HG03439 (cell line): ENCODE measurements around the gene RUVBL2.
"Not testable (repeated sequence)": the region's sequence is repeated elsewhere in the genome, so short reads cannot be mapped to it uniquely, and the experiment has no call there.

ENCODE experiments used
- ATAC-seq: cut with Tn5 transposase; IDR thresholded peaks from one replicate; pipeline ENCODE4 v1.9.1; 2021; ENCODE audit warnings: mild to moderate bottlenecking, moderate library complexity; ENCODE audit not compliant: unreplicated experiment

RUVBL2 gene

DNA sequence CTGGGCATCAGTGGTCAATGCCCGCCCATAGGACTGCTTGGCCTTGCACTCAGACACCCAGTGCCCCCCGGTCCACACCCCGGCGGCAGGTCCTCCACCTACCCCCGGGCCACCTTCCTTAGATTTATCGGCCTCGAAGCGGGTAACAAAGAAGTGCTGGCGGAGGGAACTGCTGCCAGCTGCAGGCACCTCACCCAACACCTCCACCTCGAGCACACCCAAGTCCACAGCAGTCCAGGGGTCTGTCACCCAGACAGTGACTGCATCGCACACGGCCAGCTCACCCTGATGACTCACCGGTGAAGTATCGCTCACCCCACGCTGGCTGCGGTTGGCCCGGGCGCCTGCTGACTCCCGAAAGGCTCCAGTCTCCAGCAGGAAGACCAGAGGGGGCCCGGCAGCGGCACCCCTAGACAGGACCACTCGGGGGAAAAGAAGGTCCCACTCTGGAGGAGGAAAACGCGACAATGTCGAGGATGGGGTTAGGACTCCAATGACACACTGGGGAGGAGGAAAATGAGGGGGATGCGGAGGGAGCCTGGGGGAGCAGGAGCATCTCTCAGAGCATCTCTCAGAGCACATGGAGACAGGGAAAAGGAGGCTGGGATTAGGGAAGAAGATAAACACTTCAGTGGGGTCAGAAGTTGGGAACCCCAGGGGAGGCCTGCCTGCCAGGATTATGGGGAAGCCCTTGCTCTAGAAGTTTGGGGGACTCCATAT, 45.0 kb downstream of the RUVBL2 start:
- ATAC-seq: not testable (repeated sequence)

DNA sequence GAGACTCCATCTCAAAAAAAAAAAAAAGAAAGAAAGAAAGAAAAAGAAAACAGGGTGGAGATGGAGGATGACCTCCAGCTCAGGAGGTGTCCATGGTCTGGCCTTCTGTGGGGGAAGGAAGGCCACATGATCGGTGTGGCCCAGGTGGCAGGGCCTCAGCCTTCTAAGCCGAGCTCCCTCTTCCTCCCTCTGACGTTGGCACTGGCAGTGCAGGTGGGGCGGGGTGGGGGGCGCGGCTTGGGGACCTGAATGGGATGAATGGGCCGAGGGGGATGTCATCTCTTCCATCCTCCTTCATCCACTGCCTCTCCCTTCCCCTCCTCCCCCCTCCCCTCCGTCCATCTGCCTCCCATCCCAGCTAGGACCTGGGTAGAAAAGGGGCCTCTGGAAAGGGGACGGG, 46.0 kb downstream of the RUVBL2 start:
- ATAC-seq: not testable (repeated sequence)

DNA sequence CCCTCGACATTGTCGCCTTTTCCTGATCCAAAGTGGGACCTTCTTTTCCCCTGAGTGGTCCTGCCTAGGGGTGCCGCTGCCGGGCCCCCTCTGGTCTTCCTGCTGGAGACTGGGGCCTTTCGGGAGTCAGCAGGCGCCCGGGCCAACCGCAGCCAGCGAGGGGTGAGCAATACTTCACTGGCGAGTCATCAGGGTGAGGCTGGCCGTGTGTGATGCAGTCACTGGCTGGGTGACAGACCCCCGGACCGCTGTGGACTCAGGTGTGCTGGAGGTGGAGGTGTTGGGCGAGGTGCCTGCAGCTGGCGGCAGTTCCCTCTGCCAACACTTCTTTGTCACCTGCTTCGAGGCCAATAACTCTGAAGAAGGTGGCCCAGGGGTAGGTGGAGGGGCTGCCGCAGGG, 48.5 kb downstream of the RUVBL2 start:
- ATAC-seq: no peak

DNA sequence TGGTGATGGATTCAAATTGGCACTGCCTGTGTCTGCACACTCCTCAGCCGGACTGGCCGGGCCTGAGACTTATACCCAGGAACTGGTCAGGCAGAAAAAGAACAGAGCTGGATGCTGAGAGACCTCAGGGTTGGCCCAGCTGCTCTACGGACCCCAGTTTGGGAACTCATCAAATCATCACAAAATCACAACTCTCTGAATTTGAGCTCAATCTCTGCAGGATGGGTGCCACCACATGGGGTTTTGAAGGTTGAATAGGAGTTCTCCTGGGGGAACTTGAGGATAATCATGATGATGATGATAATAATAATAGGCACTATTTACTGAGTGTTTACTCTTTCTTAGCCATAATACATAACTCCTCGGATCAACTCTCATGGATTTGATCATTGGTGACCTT, 49.0 kb downstream of the RUVBL2 start:
- not testable (repeated sequence) for ATAC-seq

DNA sequence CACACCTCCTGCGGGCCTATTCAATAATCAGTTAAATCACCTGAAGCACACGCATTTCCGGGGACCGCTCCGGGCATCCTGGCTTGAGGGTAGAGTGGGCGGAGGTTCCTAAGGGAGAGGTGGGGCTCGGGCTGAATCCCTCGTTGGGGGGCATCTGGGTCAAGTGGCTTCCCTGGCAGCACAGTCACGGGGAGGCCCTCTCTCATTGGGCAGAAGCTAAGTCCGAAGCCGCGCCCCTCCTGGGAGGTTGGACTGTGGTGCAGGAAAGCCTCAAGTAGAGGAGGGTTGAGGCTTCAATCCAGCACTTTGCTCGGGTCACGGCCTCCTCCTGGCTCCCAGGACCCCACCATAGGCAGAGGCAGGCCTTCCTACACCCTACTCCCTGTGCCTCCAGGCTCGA, 49.9 kb downstream of the RUVBL2 start, which contains the start of gene CGB5:
CGB5 (plus strand) TSS at position 301 of the 400 bp plus-strand sequence. CDS start 362 bp downstream, outside the sequence.
- ATAC-seq: not testable (repeated sequence)

DNA sequence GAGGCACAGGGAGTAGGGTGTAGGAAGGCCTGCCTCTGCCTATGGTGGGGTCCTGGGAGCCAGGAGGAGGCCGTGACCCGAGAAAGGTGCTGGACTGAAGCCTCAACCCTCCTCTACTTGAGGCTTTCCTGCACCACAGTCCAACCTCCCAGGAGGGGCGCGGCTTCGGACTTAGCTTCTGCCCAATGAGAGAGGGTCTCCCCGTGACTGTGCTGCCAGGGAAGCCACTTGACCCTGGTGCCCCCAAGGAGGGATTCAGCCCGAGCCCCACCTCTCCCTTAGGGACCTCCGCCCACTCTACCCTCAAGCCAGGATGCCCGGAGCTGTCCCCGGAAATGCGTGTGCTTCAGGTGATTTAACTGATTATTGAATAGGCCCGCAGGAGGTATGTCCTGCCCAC, 55.3 kb downstream of the RUVBL2 start, which contains the start of gene CGB8:
CGB8 (minus strand) TSS at position 101 of the 400 bp plus-strand sequence. CDS start 372 bp downstream, outside the sequence.
- not testable (repeated sequence) for ATAC-seq

DNA sequence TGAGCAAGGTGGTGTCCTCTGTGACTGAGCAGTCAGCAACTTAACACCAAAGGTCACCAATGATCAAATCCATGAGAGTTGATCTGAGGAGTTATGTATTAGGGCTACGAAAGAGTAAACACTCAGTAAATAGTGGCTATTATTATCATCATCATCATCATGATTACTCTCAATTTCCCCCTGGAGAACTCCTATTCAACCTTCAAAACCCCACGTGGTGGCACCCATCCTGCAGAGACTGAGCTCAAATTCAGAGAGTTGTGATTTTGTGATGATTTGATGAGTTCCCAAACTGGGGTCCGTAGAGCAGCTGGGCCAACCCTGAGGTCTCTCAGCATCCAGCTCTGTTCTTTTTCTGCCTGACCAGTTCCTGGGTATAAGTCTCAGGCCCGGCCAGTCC, 56.1 kb downstream of the RUVBL2 start:
- not testable (repeated sequence) for ATAC-seq

DNA sequence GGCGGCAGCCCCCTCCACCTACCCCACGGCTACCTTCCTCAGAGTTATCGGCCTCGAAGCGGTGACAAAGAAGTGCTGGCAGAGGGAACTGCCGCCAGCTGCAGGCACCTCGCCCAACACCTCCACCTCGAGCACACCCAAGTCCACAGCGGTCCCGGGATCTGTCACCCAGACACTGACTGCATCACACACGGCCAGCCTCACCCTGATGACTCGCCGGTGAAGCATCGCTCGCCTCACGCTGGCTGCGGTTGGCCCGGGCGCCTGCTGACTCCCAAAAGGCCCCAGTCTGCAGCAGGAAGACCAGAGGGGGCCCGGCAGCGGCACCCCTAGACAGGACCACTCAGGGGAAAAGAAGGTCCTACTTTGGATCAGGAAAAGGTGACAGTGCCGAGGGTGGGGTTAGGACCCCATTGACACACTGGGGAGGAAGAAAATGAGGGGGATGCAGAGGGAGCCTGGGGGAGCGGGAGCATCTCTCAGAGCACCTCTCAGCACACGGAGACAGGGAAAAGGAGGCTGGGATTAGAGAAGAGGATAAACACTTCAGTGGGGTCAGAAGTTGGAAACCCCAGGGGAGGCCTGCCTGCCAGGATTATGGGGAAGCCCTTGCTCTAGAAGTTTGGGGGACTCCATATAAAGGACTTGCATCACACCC, 56.8 kb downstream of the RUVBL2 start:
- not testable (repeated sequence) for ATAC-seq

DNA sequence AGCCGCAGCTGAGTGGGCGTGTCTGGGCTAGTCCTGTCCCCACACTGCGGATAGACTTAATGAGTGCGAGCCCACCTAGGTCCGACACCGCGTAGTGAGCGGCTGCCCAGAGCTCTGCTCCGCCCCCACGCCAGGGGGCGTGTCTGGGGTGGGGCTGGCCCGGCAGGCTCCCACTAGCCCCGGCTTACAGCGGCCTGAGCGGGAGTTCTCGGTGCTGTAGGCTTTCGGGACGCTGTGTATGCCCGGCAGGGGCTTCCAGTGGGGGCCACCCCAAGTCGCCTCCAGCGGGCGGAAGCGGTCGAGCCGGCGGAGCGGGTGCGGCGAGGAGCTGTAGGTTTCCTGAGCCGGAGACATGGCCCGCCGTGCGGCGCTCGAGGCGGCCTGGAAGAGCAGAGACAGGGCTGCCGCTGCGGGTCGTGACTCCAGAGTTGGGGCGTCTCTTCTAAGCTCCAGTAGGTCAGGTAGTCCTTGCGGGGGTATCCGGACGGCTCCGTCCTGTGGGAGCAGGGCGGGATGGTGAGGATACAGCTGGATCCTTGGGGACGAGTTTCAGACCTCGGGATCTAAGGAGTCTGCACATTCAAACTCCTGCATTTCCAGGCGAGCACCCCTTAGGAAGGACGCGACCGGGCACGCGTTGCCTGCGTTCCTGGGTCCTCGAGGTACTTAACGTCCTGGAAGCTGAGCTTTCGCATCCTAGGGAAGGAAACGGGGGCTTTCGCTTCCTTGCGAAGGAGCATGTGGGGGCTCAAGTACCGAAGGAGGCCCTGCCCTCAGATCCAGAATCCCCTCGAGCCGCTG, 62.6 kb downstream of the RUVBL2 start:
- ATAC-seq: no peak

DNA sequence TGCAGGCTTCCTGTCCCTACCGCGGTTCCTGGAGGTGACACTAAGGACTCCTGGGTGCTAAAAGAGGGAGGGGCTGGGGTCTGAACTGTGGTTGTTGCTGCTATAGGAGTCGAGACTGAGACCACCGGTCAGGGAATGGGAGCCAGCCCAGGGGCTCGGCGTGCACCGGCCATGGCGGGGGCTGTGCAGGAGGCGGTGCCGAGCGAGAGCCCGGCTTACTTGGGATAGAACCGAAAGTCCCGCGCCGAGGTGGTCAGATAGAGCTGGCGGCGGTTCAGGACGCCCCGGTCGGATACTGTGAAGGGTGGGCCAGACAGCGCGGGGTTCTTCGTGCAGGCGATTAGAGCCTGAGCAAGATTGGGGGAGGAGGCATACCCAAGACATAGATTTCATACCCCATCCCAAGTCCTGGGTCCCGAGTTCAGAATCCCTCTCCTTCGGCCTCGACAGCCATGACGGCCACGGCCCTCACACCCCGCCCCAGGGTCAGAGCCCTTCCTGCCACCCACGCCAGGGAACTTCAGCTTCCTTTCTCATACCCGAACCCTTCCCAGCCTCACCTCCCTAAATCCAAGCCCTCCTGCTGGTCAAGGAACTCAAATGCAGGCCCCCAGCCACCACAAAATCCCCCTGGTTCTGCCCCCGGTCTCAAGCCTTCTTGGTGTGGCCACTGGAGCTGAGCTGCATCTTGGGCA, 63.4 kb downstream of the RUVBL2 start:
- ATAC-seq: not testable (repeated sequence)

DNA sequence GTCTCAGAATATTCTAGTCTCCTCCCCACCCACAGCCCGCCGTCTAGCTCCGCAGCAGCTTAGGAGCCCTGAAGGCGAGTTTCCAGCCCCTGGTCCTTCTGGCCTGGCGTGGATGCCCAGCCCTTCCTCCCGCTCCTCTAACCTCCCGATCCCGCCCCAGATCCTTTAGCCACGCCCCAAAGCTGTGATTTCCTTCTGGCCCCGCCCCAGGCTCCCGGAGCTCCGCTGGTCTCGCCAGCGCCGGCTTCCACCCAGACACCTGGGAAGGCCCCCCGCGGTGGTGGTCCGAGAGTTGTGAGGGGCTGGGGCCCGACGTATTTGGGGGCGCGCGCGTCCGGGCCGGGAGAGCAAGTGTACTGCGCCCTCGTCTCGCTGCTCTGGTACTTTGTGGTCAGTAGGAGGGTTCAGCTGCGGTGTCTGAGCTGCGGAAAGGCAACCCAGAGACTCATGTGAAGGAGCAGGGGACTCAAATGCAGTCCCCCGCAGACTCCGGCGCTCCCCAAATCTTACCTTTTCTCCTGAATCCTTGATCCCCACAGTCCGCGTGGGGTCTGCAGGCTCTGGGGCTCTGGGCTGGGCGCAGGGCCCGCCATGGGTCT, 64.0 kb downstream of the RUVBL2 start, which contains the start of gene CGB7:
CGB7 (minus strand) TSS at position 114 of the 599 bp plus-strand sequence. CDS start 2,374 bp downstream, outside the sequence.
- no peak for ATAC-seq

DNA sequence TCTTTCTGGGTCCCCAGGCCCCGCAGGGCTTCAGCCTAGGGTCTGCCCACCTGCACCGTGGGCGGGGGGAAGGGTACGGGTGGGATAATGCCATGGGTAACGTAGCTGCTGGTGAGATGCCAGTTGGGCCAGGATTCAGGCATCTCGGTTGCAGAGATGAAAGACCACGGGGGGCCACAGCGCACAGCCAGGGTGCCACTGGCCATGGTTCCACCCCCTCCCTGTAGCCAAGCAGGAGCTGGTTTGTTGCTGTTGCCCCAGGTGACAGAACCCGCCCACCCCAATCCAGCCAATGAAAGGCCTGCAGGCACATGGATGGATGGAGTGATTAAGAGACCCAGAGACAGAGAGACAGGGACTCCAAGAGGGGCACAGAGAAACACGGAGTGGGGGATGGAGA, 64.9 kb downstream of the RUVBL2 start:
- ATAC-seq: no peak

DNA sequence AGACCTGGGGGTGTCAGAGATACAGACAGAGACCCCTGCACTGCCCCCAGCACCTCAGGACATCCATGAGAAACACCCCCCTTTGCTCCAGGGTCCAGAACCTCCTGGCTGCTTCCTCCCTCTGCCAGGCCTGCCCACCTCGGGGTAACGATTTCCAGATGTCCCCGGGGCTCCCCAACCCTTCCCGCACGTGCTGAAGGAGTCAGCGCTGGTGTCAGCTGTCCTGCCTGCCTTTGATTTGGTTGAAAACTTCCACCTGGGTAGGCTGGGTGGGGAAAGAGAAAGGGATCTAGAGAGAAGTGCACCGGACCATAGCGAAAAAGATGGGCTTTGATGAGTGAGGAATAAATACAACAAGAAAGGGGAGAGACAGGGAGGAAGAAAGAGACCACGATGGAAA, 65.4 kb downstream of the RUVBL2 start:
- no peak for ATAC-seq

DNA sequence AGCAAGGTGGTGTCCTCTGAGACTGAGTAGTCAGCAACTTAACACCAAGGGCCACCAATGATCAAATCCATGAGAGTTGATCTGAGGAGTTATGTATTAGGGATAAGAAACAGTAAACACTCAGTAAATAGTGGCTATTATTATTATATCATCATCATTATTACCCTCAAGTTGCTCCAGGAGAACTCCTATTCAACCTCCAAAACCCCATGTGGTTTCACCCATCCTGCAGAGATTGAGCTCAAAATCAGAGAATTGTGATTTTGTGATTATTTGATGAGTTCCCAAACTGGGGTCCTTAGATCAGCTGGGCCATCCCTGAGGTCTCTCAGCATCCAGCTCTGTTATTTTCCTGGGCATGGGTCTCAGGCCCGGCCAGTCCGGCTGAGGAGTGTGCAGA, 67.3 kb downstream of the RUVBL2 start:
- no peak for ATAC-seq

DNA sequence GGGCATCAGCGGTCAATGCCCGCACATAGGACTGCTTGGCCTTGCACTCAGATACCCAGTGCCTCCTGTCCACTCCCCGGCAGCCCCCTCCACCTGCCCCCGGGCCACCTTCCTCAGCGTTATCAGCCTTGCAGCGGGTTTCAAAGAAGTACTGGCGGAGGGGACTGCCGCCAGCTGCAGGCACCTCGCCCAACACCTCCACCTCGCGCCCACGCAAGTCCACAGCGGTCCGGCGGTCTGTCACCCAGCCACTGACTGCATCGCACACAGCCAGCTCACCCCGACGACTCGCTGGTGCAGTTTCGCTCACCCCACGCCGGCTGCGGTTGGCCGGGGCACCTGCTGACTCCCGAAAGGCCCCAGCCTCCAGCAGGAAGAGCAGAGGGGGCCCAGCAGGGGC, 67.8 kb downstream of the RUVBL2 start:
- ATAC-seq: no peak

DNA sequence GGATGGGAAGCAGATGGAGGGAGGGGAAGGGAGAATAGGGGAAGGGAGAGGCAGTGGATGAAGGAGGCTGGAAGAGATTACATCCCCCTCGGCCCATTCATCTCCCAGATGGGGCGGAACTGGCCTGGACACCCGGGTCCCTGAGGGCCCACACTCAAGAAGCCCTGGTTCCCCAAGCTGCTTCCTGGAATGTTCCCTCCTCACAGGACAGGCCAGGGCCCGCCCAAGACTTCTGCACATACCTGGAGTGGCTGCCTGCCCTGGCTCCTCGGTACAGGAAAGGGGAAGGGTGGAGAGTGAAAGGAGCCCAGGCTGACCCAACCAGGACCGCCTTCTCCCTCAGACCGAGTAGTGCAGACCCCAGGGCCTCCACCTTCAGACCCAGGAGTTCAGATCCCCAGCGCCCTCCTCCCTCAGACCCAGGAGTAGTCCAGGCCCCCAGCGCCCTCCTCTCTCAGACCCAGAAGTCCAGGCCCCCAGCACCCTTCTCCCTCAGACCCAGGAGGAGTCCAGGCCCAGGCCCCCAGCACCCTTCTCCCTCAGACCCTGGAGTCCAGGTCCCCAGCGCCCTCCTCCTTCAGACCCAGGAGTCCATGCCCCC, 70.4 kb downstream of the RUVBL2 start:
- no peak for ATAC-seq

DNA sequence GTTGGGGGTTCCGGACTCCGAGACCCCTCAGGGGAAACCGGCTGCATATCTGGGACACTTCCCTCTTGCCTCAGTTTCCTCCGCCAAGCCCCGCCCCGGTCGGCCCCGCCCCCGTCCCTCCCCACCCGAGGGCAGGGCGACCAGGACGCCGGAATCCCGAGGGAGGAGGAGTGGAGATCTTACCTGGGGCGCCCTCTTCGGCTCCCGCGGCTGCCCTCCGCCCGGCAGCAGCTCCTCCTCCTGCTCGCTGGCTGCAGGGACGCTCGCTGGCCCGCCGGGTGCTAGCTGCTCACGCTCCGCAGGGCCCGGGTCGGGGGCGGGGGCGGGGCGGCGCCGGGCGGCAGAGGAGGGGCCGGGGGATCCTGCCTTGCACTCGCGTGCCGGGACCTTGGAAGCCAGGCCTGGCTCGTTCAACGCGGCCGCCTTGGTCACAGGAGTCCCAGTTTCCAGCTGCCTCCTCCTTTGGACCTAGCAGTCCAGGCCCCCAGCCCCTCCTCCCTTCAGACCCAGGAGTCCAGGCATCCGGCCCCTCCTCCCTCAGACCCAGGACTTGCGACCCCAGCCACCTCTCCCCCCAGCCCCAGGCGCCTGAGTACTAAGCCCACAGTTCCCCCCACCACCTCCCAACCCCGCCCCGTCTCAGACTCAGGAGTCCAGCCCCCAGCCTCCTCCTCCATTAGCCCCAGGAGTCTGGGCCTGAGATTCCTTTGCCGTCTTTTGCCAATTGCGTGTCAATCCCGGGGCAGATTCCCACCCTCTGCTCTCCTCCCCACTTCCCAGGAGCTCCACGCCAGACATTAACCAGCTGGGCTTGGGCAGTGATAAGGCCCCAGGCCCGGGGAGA, 71.3 kb downstream of the RUVBL2 start, which contains the start of gene NTF4:
NTF4 (minus strand) TSS at position 51 of the 844 bp plus-strand sequence. CDS start 2,821 bp downstream, outside the sequence.
- no peak for ATAC-seq
